HG02852 (cell line): Measurements from ENCODE around the gene EGFL7.

Source experiments
- ATAC-seq: cut with Tn5 transposase; IDR thresholded peaks from one replicate; pipeline ENCODE4 v1.9.1; 2021; ENCODE audit warnings: mild to moderate bottlenecking, moderate library complexity; ENCODE audit not compliant: unreplicated experiment

Gene EGFL7

GRCh38 chr9:136658849-136659535 lies 3.7 kb upstream of the EGFL7 start:
- ATAC-seq = no peak

GRCh38 chr9:136659861-136660784 lies 2.6 kb upstream of the EGFL7 start:
- ATAC-seq = no peak

GRCh38 chr9:136660971-136661550 lies 1.7 kb upstream of the EGFL7 start:
- ATAC-seq = no peak

GRCh38 chr9:136661641-136662325 lies 933 bp upstream of the EGFL7 start:
- no peak for ATAC-seq

- no peak for ATAC-seq
These were observed 425 bp upstream of the EGFL7 start for GRCh38 chr9:136662326-136662655.

GRCh38 chr9:136664000-136664915 lies 1.5 kb downstream of the EGFL7 start:
- ATAC-seq = no peak

- no peak for ATAC-seq
These were observed 2.5 kb downstream of the EGFL7 start for GRCh38 chr9:136665111-136665703.

- ATAC-seq = no peak
These were observed 3.1 kb downstream of the EGFL7 start for GRCh38 chr9:136665704-136666371.

GRCh38 chr9:136666372-136667213 lies 3.9 kb downstream of the EGFL7 start:
- ATAC-seq = no peak

GRCh38 chr9:136667214-136667939 lies 4.7 kb downstream of the EGFL7 start:
- no peak for ATAC-seq

- no peak for ATAC-seq
These were observed 5.4 kb downstream of the EGFL7 start for GRCh38 chr9:136667940-136668760.

GRCh38 chr9:136668983-136669790 lies 6.5 kb downstream of the EGFL7 start:
- no peak for ATAC-seq

GRCh38 chr9:136669791-136670464 lies 7.2 kb downstream of the EGFL7 start:
- ATAC-seq = no peak

GRCh38 chr9:136670576-136671253 lies 8.0 kb downstream of the EGFL7 start:
- ATAC-seq = no peak

GRCh38 chr9:136671254-136671614 lies 8.5 kb downstream of the EGFL7 start:
- ATAC-seq = no peak
